Measurements from ENCODE around the gene CFAP57.

DNA sequence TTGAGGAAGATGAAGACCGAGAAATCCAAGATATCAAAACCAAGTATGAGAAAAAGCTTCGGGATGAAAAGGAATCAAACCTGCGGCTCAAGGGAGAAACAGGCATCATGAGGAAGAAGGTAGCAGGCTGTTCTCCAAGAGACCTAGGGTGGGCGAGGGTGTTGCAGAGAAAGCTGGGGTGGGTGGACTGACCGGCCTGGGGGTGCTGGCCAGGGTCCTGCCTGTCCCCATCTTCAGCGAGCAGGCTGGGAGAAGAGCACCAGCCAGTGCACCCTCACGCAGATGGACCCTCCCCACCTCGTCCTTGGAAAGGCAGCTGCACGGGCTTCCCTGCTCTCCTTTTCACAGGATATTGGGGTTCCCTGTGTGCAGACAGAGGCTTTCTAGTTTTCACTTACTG lies 50.7 kb downstream of the CFAP57 start:
- TF ChIP-seq, protein P1, sequence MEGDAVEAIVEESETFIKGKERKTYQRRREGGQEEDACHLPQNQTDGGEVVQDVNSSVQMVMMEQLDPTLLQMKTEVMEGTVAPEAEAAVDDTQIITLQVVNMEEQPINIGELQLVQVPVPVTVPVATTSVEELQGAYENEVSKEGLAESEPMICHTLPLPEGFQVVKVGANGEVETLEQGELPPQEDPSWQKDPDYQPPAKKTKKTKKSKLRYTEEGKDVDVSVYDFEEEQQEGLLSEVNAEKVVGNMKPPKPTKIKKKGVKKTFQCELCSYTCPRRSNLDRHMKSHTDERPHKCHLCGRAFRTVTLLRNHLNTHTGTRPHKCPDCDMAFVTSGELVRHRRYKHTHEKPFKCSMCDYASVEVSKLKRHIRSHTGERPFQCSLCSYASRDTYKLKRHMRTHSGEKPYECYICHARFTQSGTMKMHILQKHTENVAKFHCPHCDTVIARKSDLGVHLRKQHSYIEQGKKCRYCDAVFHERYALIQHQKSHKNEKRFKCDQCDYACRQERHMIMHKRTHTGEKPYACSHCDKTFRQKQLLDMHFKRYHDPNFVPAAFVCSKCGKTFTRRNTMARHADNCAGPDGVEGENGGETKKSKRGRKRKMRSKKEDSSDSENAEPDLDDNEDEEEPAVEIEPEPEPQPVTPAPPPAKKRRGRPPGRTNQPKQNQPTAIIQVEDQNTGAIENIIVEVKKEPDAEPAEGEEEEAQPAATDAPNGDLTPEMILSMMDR (IDR thresholded peaks at IDR 0.05; ENCODE audit: insufficient read depth, low read length, poor library complexity, severe bottlenecking): no peak
- no peak for TF ChIP-seq EZH2phosphoT487 (conservative IDR thresholded peaks at IDR 0.05; ENCODE audit: low read length)
